ENCODE measurements around the gene WDR37. TPM values are rescaled to one million over a fixed set of nuclear protein-coding genes. Genes with fewer than 3 reads are reported as not detected.
"Not testable (repeated sequence)": the region's sequence is repeated elsewhere in the genome, so short reads cannot be mapped to it uniquely, and the experiment has no call there.

The WDR37 gene
- polyA plus RNA-seq, 4 donors = 14.5 to 20.4 (median 17.9) TPM

GRCh38 chr10:1101946-1102345, 45.8 kb downstream of the WDR37 start:
- DNase-seq (ENCODE audit: low read depth in 4 of 4, low spot score in 2 of 4) = no peak

GRCh38 chr10:1102416-1102815, 46.2 kb downstream of the WDR37 start:
- DNase-seq (ENCODE audit: low read depth in 4 of 4, low spot score in 2 of 4) = no peak

GRCh38 chr10:1102831-1103230, 46.6 kb downstream of the WDR37 start:
- DNase-seq (ENCODE audit: low read depth in 4 of 4, low spot score in 2 of 4) = no peak

- DNase-seq (ENCODE audit: low read depth in 4 of 4, low spot score in 2 of 4) = no peak
These were observed 47.4 kb downstream of the WDR37 start for GRCh38 chr10:1103551-1103950.

- no peak for DNase-seq (ENCODE audit: low read depth in 4 of 4, low spot score in 2 of 4)
These were observed 48.8 kb downstream of the WDR37 start for GRCh38 chr10:1104971-1105370.

GRCh38 chr10:1107004-1107403, 50.8 kb downstream of the WDR37 start:
- no peak for DNase-seq (ENCODE audit: low read depth in 4 of 4, low spot score in 2 of 4)

GRCh38 chr10:1107679-1108078, 51.5 kb downstream of the WDR37 start:
- no peak for DNase-seq (ENCODE audit: low read depth in 4 of 4, low spot score in 2 of 4)

GRCh38 chr10:1109795-1110673, 53.8 kb downstream of the WDR37 start:
- DNase-seq (ENCODE audit: low read depth in 4 of 4, low spot score in 2 of 4) = peak in 2 of 4 donors; percentile 36 to 49

- DNase-seq (ENCODE audit: low read depth in 4 of 4, low spot score in 2 of 4) = no peak
These were observed 54.5 kb downstream of the WDR37 start for GRCh38 chr10:1110674-1111119.

GRCh38 chr10:1114315-1114714, 58.1 kb downstream of the WDR37 start:
- DNase-seq (ENCODE audit: low read depth in 4 of 4, low spot score in 2 of 4) = no peak

- no peak for DNase-seq (ENCODE audit: low read depth in 4 of 4, low spot score in 2 of 4)
These were observed 58.8 kb downstream of the WDR37 start for GRCh38 chr10:1114719-1115606.

- no peak for DNase-seq (ENCODE audit: low read depth in 4 of 4, low spot score in 2 of 4)
These were observed 59.4 kb downstream of the WDR37 start for GRCh38 chr10:1115607-1115955.

- DNase-seq (ENCODE audit: low read depth in 4 of 4, low spot score in 2 of 4) = no peak
These were observed 59.9 kb downstream of the WDR37 start for GRCh38 chr10:1116051-1116450.

- no peak for DNase-seq (ENCODE audit: low read depth in 4 of 4, low spot score in 2 of 4)
These were observed 60.6 kb downstream of the WDR37 start for GRCh38 chr10:1116696-1117280.

GRCh38 chr10:1117651-1118050, 61.5 kb downstream of the WDR37 start:
- DNase-seq (ENCODE audit: low read depth in 4 of 4, low spot score in 2 of 4) = no peak

- DNase-seq (ENCODE audit: low read depth in 4 of 4, low spot score in 2 of 4) = not testable (repeated sequence)
These were observed 62.1 kb downstream of the WDR37 start for GRCh38 chr10:1118318-1118717.

GRCh38 chr10:1119027-1119426, 62.8 kb downstream of the WDR37 start:
- DNase-seq (ENCODE audit: low read depth in 4 of 4, low spot score in 2 of 4) = no peak

GRCh38 chr10:1119501-1119900, 63.3 kb downstream of the WDR37 start:
- no peak for DNase-seq (ENCODE audit: low read depth in 4 of 4, low spot score in 2 of 4)

GRCh38 chr10:1120306-1120705, 64.1 kb downstream of the WDR37 start:
- no peak for DNase-seq (ENCODE audit: low read depth in 4 of 4, low spot score in 2 of 4)

GRCh38 chr10:1120801-1121211, 64.6 kb downstream of the WDR37 start:
- peak in 3 of 4 donors; percentile 34 to 39 (median 37) for DNase-seq (ENCODE audit: low read depth in 4 of 4, low spot score in 2 of 4)

Data from left renal cortex interstitium (tissue), 4 donors.